Measurements from ENCODE around the gene TTC33.
A peak's percentile ranks its signal among the peaks of the same experiment; 100 is the strongest.
"Not testable (repeated sequence)": the region's sequence is repeated elsewhere in the genome, so short reads cannot be mapped to it uniquely, and the experiment has no call there.

Gene TTC33

GRCh38 chr5:40607202-40607601 lies 148.6 kb downstream of the TTC33 start:
- Mint-ChIP-seq H3K27me3 (no peaks in the 10 kb centered on the region), H3K9me3 (peaks cover 3% of the 10 kb centered on the region), H3K36me3 (no peaks in the 10 kb centered on the region), H3K4me1 (peaks cover 35% of the 10 kb centered on the region), H3K4me3 (no peak overlapping the region), H3K27ac (no peak overlapping the region)
- no peak for ATAC-seq

GRCh38 chr5:40606077-40606765 lies 149.5 kb downstream of the TTC33 start:
- no peak for ATAC-seq
- Mint-ChIP-seq H3K27me3 (no peaks in the 10 kb centered on the region), H3K36me3 (no peaks in the 10 kb centered on the region), H3K4me3 (peak overlapping the region; percentile 41), H3K4me1 (peaks cover 44% of the 10 kb centered on the region), H3K27ac (peak overlapping the region; percentile 58), H3K9me3 (peaks cover 3% of the 10 kb centered on the region)

DNA sequence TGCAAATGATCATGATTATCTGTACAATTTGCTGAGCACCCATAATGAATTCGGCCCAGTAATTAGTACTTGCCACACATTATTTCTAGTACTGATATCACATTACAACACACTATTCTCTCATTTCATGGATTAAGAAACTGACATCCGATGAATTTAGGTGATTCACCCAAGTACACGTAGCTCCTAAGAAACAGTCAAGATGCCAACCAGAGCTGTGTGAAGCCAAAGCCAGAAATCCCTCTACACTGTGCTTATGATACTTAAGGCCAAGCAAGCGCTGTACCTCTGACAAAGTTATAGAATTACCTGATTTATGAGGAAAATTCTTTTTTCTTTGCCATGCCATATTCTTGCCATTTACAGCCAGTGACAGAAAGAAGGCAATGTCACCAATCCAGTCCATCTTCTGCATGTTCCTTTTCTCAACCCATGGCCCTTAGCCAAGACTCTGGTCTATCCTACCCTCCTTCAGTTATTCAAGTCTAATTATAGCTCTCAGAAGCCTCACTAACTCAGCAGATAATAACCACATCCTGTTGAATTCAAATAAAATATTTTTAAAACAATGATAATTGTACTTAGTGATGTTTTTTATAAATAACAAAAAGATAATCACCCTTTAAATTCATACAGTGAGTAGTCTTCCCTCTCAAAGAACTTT lies 150.3 kb downstream of the TTC33 start:
- Mint-ChIP-seq H3K9me3 (peaks cover 3% of the 10 kb centered on the region), H3K36me3 (no peaks in the 10 kb centered on the region), H3K27me3 (no peaks in the 10 kb centered on the region), H3K4me3 (no peak overlapping the region), H3K4me1 (peaks cover 46% of the 10 kb centered on the region), H3K27ac (peak overlapping the region; percentile 58)
- peak; percentile 56 for ATAC-seq

GRCh38 chr5:40603378-40603777 lies 152.4 kb downstream of the TTC33 start:
- H3K27me3 Mint-ChIP-seq, result no peaks in the 10 kb centered on the region
- H3K27ac Mint-ChIP-seq, result peak overlapping the region; percentile 48
- ATAC-seq, result no peak
- peaks cover 3% of the 10 kb centered on the region for H3K9me3 Mint-ChIP-seq
- no peaks in the 10 kb centered on the region for H3K36me3 Mint-ChIP-seq
- peaks cover 43% of the 10 kb centered on the region for H3K4me1 Mint-ChIP-seq
- no peak overlapping the region for H3K4me3 Mint-ChIP-seq

GRCh38 chr5:40601198-40601868 lies 154.4 kb downstream of the TTC33 start:
- H3K27me3 Mint-ChIP-seq, result no peaks in the 10 kb centered on the region
- H3K4me1 Mint-ChIP-seq, result peaks cover 40% of the 10 kb centered on the region
- H3K4me3 Mint-ChIP-seq, result no peak overlapping the region
- H3K36me3 Mint-ChIP-seq, result no peaks in the 10 kb centered on the region
- no peak for ATAC-seq
- H3K27ac Mint-ChIP-seq, result no peak overlapping the region
- peaks cover 3% of the 10 kb centered on the region for H3K9me3 Mint-ChIP-seq

DNA sequence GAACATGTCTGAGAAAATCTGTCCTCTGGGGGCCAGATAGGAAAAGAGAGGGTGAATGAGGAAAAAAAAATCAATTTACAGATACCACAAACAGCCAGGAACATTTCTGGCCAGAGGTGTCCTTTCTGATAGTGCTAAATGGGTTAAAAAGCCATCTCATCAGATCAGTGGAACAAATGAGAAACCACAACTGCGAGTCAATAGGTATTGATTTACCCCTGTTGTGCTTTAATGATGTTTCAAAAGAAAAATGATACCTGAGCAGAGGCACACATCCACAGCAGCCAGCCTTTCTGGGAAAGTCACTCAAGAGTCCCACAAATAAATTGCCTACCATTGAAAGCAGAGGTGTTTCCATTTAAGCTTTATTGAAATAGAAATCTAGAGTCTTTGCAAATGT lies 155.4 kb downstream of the TTC33 start:
- no peak overlapping the region for H3K27ac Mint-ChIP-seq
- ATAC-seq, result no peak
- peaks cover 3% of the 10 kb centered on the region for H3K9me3 Mint-ChIP-seq

DNA sequence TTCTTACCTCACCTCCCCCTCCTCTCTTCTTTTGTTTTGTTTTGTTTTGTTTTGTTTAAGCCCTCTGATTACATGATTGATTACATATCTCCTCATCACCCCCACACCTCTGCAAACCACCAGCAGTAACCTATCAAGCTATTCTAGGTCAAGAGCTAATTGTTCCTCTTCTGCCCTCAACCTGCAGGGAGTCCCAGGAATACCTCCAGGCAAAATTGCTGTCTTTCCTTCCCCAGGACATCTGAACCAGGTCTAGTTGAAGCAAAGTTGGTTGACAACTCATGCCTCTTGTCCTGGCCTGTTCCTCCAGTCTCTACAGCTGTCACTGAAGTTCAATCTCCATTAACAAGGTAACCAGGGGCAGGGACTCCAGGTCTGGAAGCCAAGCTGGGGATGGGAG lies 156.1 kb downstream of the TTC33 start:
- Mint-ChIP-seq H3K4me3 (no peak overlapping the region), H3K9me3 (peaks cover 3% of the 10 kb centered on the region), H3K36me3 (no peaks in the 10 kb centered on the region), H3K27ac (no peak overlapping the region), H3K4me1 (peaks cover 27% of the 10 kb centered on the region), H3K27me3 (no peaks in the 10 kb centered on the region)
- ATAC-seq, result no peak

More for the DNA sequence above, 155.4 kb downstream of the TTC33 start:
- H3K36me3 Mint-ChIP-seq, result no peaks in the 10 kb centered on the region
- H3K4me3 Mint-ChIP-seq, result no peak overlapping the region
- peaks cover 31% of the 10 kb centered on the region for H3K4me1 Mint-ChIP-seq
- H3K27me3 Mint-ChIP-seq, result no peaks in the 10 kb centered on the region

GRCh38 chr5:40594811-40595210 lies 160.9 kb downstream of the TTC33 start:
- peak overlapping the region; percentile 19 for H3K27ac Mint-ChIP-seq
- no peak overlapping the region for H3K4me3 Mint-ChIP-seq
- ATAC-seq, result no peak
- H3K4me1 Mint-ChIP-seq, result peaks cover 33% of the 10 kb centered on the region
- H3K27me3 Mint-ChIP-seq, result no peaks in the 10 kb centered on the region
- no peaks in the 10 kb centered on the region for H3K36me3 Mint-ChIP-seq
- H3K9me3 Mint-ChIP-seq, result no peaks in the 10 kb centered on the region

- not testable (repeated sequence) for H3K36me3 Mint-ChIP-seq, H3K4me3 Mint-ChIP-seq, H3K9me3 Mint-ChIP-seq, H3K27me3 Mint-ChIP-seq
- peaks cover 24% of the 10 kb centered on the region for H3K4me1 Mint-ChIP-seq
- peak overlapping the region; percentile 85 for H3K27ac Mint-ChIP-seq
- ATAC-seq, result peak; percentile 84
These were observed 163.9 kb downstream of the TTC33 start for GRCh38 chr5:40591727-40592396.

- Mint-ChIP-seq H3K4me1 (peaks cover 31% of the 10 kb centered on the region), H3K27me3 (no peaks in the 10 kb centered on the region), H3K36me3 (no peaks in the 10 kb centered on the region), H3K4me3 (no peak overlapping the region), H3K9me3 (peaks cover 3% of the 10 kb centered on the region), H3K27ac (no peak overlapping the region)
- ATAC-seq, result no peak
These were observed 168.4 kb downstream of the TTC33 start for GRCh38 chr5:40587376-40587775.

GRCh38 chr5:40585537-40586267 lies 170.1 kb downstream of the TTC33 start:
- H3K27me3 Mint-ChIP-seq, result no peaks in the 10 kb centered on the region
- peaks cover 16% of the 10 kb centered on the region for H3K4me1 Mint-ChIP-seq
- H3K4me3 Mint-ChIP-seq, result no peak overlapping the region
- no peak overlapping the region for H3K27ac Mint-ChIP-seq
- no peak for ATAC-seq
- H3K36me3 Mint-ChIP-seq, result no peaks in the 10 kb centered on the region
- H3K9me3 Mint-ChIP-seq, result peaks cover 3% of the 10 kb centered on the region

- H3K27me3 Mint-ChIP-seq, result no peaks in the 10 kb centered on the region
- H3K4me3 Mint-ChIP-seq, result no peak overlapping the region
- ATAC-seq, result no peak
- H3K4me1 Mint-ChIP-seq, result peaks cover 22% of the 10 kb centered on the region
- H3K36me3 Mint-ChIP-seq, result no peaks in the 10 kb centered on the region
- no peak overlapping the region for H3K27ac Mint-ChIP-seq
- H3K9me3 Mint-ChIP-seq, result peaks cover 3% of the 10 kb centered on the region
These were observed 171.7 kb downstream of the TTC33 start for GRCh38 chr5:40584054-40584453.

GRCh38 chr5:40578501-40579451 lies 177.0 kb downstream of the TTC33 start:
- H3K27ac Mint-ChIP-seq, result peak overlapping the region; percentile 65
- H3K4me1 Mint-ChIP-seq, result peaks cover 29% of the 10 kb centered on the region
- no peaks in the 10 kb centered on the region for H3K36me3 Mint-ChIP-seq
- ATAC-seq, result peak; percentile 94
- peaks cover 3% of the 10 kb centered on the region for H3K9me3 Mint-ChIP-seq
- H3K4me3 Mint-ChIP-seq, result peak overlapping the region; percentile 67
- no peaks in the 10 kb centered on the region for H3K27me3 Mint-ChIP-seq

DNA sequence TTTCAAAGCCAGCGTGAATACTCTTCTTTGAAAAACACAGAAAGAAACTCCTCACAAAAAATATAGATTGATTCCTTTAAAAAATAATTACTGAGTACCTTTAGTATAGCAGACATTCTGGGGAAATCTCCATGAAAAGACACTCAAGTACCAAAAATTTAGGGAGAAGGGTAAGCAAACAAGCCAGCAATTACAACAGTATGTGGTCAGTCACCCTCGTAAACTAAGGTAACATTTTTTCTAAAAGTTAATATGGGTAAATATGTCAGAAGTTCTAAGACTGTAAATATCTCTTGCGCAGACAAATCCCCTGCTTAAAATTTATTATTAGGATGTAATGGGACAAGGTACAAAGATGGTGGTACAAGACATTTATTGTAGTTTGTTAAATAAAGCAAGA lies 178.0 kb downstream of the TTC33 start:
- ATAC-seq, result no peak
- peaks cover 29% of the 10 kb centered on the region for H3K4me1 Mint-ChIP-seq
- H3K9me3 Mint-ChIP-seq, result peaks cover 3% of the 10 kb centered on the region
- H3K4me3 Mint-ChIP-seq, result no peak overlapping the region
- peak overlapping the region; percentile 65 for H3K27ac Mint-ChIP-seq
- no peaks in the 10 kb centered on the region for H3K27me3 Mint-ChIP-seq
- H3K36me3 Mint-ChIP-seq, result no peaks in the 10 kb centered on the region

Data from stimulated activated memory B cell treated with anti-CD40 and anti-IgM and Interleukin-4, amounts not matched to agents 10 μg/mL and 1 μg/mL and 100 μg/mL, for 72 hours (primary cell).